Gastrocnemius medialis (tissue), 4 donors: Measurements from ENCODE around the gene RNF220.

ENCODE experiments used
- CTCF ChIP-seq, 5 experiments: fragments of 450-650 bp in 3 of 5; fragments of 200-600 bp in 2 of 5; sonication (generic) in 2 of 5; IDR thresholded peaks in 4 of 5; conservative IDR thresholded peaks in 1 of 5; 1 replicate in 4 of 5; 2 replicates in 1 of 5; pipeline ENCODE4 v1.5.1; 2016 to 2019; ENCODE audit warnings: antibody characterized with exemption in 5 of 5, mild to moderate bottlenecking in 3 of 5, moderate library complexity in 3 of 5
- POLR2A ChIP-seq, 2 donors: fragments of 450-650 bp; IDR thresholded peaks; one replicate each; pipeline ENCODE4 v1.6.1; 2017; ENCODE audit warnings: antibody characterized with exemption in 2 of 2, mild to moderate bottlenecking in 2 of 2, moderate library complexity in 2 of 2

GRCh38 chr1:44454704-44455103, 49.6 kb downstream of the RNF220 start:
- no peak for TF ChIP-seq CTCF (IDR thresholded peaks at IDR 0.05 in 4 of 5, conservative IDR thresholded peaks at IDR 0.05 in 1 of 5)
- no peak for TF ChIP-seq POLR2A (IDR thresholded peaks at IDR 0.05)
